Measurements from ENCODE around the gene CELF4. TPM values are rescaled to one million over a fixed set of nuclear protein-coding genes. Genes with fewer than 3 reads are reported as not detected.
"Not testable (repeated sequence)": the region's sequence is repeated elsewhere in the genome, so short reads cannot be mapped to it uniquely, and the experiment has no call there.

CELF4 gene
- total RNA-seq, 1 donor from 2014 or later = 0.22 TPM

DNA sequence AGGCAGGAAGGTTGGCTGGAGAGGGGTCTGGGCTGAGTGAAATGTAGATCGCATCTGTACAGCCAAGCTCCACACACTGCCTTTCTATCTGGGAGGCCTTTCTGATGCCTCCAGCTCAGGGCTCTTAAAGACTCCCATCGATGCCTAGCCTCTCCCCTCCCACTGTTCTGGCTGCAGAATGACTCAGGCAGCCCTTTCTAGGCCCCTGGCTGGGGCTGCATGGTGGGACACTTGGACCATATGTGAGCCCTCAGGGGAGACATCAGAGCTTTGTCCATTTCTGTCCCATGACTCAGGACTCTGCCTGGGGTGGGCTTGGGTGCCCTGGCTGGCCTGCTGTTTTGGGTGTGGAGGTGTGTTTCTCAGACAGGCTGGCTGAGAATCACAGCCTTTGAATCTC, 101.3 kb downstream of the CELF4 start:
- Mint-ChIP-seq H3K9me3 (ENCODE audit: low read depth) (no peaks in the 10 kb centered on the region), H3K4me3 (ENCODE audit: unreplicated experiment) (no peak overlapping the region), H3K36me3 (ENCODE audit: low read depth) (no peaks in the 10 kb centered on the region), H3K27ac (ENCODE audit: unreplicated experiment) (no peak overlapping the region), H3K27me3 (ENCODE audit: low read depth) (peaks cover 40% of the 10 kb centered on the region), H3K4me1 (ENCODE audit: low read depth) (no peaks in the 10 kb centered on the region)
- no peak for DNase-seq (ENCODE audit: low spot score)
- TF ChIP-seq, protein P1, sequence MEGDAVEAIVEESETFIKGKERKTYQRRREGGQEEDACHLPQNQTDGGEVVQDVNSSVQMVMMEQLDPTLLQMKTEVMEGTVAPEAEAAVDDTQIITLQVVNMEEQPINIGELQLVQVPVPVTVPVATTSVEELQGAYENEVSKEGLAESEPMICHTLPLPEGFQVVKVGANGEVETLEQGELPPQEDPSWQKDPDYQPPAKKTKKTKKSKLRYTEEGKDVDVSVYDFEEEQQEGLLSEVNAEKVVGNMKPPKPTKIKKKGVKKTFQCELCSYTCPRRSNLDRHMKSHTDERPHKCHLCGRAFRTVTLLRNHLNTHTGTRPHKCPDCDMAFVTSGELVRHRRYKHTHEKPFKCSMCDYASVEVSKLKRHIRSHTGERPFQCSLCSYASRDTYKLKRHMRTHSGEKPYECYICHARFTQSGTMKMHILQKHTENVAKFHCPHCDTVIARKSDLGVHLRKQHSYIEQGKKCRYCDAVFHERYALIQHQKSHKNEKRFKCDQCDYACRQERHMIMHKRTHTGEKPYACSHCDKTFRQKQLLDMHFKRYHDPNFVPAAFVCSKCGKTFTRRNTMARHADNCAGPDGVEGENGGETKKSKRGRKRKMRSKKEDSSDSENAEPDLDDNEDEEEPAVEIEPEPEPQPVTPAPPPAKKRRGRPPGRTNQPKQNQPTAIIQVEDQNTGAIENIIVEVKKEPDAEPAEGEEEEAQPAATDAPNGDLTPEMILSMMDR (IDR thresholded peaks at IDR 0.05) = no peak

DNA sequence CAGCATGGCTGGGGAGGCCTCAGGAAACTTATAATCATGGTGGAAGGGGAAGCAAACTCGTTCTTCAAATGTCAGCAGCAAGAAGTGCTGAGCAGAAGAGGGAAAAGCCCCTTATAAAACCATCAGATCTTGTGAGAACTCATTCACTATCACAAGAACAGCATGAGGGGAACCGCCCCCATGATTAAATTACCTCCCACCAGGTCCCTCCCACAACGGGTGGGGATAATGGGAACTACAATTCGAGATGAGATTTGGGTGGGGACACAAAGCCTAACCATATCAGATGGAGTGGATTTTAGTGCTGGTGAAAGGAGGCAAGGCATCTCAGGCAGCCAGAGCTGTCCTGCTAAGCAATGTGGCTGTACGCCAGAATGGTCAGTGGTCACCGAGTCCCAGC, 104.3 kb downstream of the CELF4 start:
- H3K4me3 Mint-ChIP-seq (ENCODE audit: unreplicated experiment); DNase-seq (ENCODE audit: low spot score); H3K4me1 Mint-ChIP-seq (ENCODE audit: low read depth); H3K27ac Mint-ChIP-seq (ENCODE audit: unreplicated experiment); H3K9me3 Mint-ChIP-seq (ENCODE audit: low read depth); H3K36me3 Mint-ChIP-seq (ENCODE audit: low read depth): not testable (repeated sequence)
- H3K27me3 Mint-ChIP-seq (ENCODE audit: low read depth) = peaks cover 37% of the 10 kb centered on the region

DNA sequence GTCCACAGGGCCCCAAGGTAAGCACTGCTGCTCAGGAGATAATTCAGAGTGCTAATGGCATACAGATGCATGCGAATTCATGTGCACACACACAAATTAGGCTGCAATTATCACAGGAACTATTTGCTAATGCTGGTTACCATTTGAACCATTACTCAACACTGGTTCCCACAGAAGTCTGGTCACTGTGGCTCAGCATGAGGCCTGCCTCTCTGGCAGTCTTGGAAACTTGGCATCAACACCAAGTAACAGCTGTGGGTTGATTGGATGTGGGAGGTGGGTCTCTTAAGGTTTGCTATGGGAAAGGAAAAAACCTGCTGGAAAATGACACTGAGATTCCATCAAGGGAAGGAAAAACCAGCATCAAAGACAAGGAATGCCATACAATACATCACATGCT, 105.0 kb downstream of the CELF4 start:
- DNase-seq (ENCODE audit: low spot score) = no peak
- H3K9me3 Mint-ChIP-seq (ENCODE audit: low read depth) = no peaks in the 10 kb centered on the region
- H3K4me1 Mint-ChIP-seq (ENCODE audit: low read depth) = no peaks in the 10 kb centered on the region

DNA sequence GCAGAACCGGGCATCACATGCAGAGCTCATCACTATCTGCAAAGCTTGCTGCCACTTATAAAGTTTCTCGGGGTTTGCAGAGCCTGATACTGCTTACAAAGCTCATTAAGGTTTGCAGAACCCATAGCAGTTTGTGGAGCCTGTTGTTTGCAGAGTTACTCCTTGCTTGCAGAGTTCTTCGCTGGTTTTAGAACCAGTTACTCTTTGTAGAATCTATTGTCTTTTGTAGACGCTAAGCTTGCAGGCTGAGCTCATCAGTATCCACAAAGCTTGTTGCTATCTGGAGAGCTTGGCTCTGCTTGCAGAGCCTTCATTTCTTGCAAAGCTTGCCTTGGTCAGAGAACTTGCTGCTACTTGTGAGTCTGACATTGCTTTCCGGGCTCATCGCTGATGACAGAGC, 106.9 kb downstream of the CELF4 start:
- Mint-ChIP-seq H3K9me3 (ENCODE audit: low read depth) (no peaks in the 10 kb centered on the region), H3K4me1 (ENCODE audit: low read depth) (no peaks in the 10 kb centered on the region), H3K27me3 (ENCODE audit: low read depth) (peaks cover 22% of the 10 kb centered on the region), H3K4me3 (ENCODE audit: unreplicated experiment) (no peak overlapping the region), H3K27ac (ENCODE audit: unreplicated experiment) (no peak overlapping the region), H3K36me3 (ENCODE audit: low read depth) (no peaks in the 10 kb centered on the region)
- no peak for DNase-seq (ENCODE audit: low spot score)
- TF ChIP-seq, protein P1 (IDR thresholded peaks at IDR 0.05) = no peak

More for the DNA sequence above, 105.0 kb downstream of the CELF4 start:
- Mint-ChIP-seq H3K4me3 (ENCODE audit: unreplicated experiment) (no peak overlapping the region), H3K36me3 (ENCODE audit: low read depth) (no peaks in the 10 kb centered on the region), H3K27ac (ENCODE audit: unreplicated experiment) (no peak overlapping the region), H3K27me3 (ENCODE audit: low read depth) (peaks cover 31% of the 10 kb centered on the region)
- TF ChIP-seq, protein P1 (IDR thresholded peaks at IDR 0.05) = no peak

DNA sequence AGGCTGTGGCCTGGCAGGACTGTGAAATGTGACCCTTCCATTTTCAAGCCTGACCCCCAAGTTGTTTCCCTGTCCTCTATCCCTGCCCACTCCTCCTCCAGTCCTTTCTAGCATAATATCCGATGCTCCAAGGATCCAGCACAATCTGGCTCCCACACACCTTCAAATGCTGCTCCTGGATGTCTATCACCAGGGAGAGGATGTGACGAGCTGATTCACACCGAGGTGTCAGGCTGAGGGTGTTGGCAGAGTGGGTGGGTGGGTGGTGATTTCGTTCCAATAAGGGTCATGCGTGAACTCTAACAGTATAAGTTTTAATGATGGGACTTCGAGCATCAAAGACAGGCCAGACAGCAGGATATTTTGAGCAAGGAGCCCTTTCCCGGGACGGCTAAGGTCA, 107.8 kb downstream of the CELF4 start:
- no peak overlapping the region for H3K27ac Mint-ChIP-seq (ENCODE audit: unreplicated experiment)
- H3K36me3 Mint-ChIP-seq (ENCODE audit: low read depth) = no peaks in the 10 kb centered on the region
- TF ChIP-seq, protein P1 (IDR thresholded peaks at IDR 0.05) = no peak
- H3K27me3 Mint-ChIP-seq (ENCODE audit: low read depth) = peaks cover 20% of the 10 kb centered on the region
- no peaks in the 10 kb centered on the region for H3K9me3 Mint-ChIP-seq (ENCODE audit: low read depth)
- no peak for DNase-seq (ENCODE audit: low spot score)
- no peak overlapping the region for H3K4me3 Mint-ChIP-seq (ENCODE audit: unreplicated experiment)
- H3K4me1 Mint-ChIP-seq (ENCODE audit: low read depth) = peaks cover 5% of the 10 kb centered on the region

DNA sequence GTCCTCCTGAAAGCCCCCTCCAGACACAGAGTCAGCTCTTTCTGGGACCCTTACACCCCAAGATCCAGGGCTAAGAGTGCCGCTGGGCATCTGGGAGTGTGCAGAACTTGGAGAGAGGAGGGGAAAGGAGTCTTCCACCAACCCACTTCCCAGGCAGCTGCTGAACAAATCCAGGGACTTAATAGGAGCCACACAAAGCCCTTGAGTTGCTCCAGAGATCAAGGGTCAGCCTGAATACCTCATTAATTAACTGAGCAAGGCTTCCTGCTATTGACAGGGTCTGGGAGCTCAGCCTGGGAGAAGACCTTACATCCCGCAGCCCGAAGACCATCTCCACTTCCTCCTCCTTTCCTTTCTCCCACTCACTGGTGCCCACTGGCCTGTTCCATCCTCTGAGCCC, 108.3 kb downstream of the CELF4 start:
- H3K4me1 Mint-ChIP-seq (ENCODE audit: low read depth) = peaks cover 9% of the 10 kb centered on the region
- H3K27me3 Mint-ChIP-seq (ENCODE audit: low read depth) = peaks cover 18% of the 10 kb centered on the region
- TF ChIP-seq, protein P1 (IDR thresholded peaks at IDR 0.05) = no peak
- H3K27ac Mint-ChIP-seq (ENCODE audit: unreplicated experiment) = no peak overlapping the region
- DNase-seq (ENCODE audit: low spot score) = no peak
- H3K4me3 Mint-ChIP-seq (ENCODE audit: unreplicated experiment) = no peak overlapping the region
- H3K36me3 Mint-ChIP-seq (ENCODE audit: low read depth) = no peaks in the 10 kb centered on the region
- no peaks in the 10 kb centered on the region for H3K9me3 Mint-ChIP-seq (ENCODE audit: low read depth)

Measured in chondrocyte (in vitro differentiated cells).